ENCODE results near the gene APOL2.
"Not testable (repeated sequence)": the region's sequence is repeated elsewhere in the genome, so short reads cannot be mapped to it uniquely, and the experiment has no call there.

The APOL2 gene

DNA sequence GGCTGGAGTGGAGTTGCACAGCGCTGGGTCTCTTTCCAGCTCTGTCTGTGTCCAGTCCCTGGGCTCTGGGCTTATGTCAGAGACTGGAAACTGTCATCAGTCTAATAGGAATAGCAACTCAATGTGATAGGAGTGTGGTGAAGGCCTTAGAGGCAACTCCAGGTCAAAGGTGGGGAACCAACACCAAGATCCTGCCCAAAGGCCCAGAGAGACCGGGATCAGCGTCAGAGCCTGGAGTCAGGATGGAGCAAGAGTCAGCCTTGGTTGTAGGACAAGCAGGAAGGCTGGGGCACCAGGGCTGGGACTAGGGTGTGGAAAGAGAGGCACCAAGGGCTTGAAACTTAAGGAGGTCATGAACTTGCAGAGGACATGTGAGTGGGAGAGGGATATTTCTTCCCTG lies 23.0 kb upstream of the APOL2 start:
- not testable (repeated sequence) for DNase-seq

DNA sequence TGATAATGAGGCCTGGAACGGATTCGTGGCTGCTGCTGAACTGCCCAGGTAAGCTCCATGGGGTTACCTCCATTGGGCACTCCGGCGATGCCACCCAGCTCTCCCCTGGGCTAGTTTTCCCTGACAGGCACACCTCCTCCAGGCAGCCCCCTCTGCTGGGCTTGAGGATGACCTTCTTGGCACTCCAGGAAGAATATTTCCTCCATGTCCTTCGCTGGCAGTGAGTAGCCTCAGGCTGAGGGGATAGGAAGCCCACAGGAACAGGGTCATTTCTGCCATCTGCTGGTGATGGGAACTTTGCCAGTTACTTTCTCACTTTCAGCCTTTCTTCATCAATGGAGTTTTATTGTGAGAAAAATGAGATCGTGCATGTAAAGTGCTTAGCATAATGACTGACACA lies 22.3 kb upstream of the APOL2 start:
- not testable (repeated sequence) for DNase-seq

DNA sequence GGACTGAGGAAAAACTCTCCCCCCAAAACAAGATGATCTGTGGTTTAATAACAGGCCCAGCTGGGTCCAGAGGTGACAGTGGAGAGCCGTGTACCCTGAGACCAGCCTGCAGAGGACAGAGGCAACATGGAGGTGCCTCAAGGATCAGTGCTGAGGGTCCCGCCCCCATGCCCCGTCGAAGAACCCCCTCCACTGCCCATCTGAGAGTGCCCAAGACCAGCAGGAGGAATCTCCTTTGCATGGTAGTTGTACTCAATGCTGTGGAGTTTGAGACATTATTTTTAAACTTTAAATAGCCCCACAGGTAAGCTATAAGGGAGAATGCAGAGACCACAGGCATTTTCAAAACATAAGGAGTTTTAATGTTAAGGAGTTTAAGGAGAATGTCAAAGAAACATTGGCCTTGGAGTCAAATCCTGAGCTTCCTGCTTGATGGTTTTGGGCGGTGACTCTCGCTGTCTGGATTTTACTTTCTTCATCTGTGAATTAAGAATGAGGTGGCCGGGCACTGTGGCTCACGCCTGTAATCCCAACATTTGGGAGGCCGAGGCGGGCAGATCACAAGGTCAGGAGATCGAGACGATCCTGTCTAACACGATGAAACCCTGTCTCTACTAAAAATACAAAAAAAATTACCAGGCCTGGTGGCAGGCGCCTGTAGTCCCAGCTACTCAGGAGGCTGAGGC lies 20.4 kb upstream of the APOL2 start:
- no peak for DNase-seq

DNA sequence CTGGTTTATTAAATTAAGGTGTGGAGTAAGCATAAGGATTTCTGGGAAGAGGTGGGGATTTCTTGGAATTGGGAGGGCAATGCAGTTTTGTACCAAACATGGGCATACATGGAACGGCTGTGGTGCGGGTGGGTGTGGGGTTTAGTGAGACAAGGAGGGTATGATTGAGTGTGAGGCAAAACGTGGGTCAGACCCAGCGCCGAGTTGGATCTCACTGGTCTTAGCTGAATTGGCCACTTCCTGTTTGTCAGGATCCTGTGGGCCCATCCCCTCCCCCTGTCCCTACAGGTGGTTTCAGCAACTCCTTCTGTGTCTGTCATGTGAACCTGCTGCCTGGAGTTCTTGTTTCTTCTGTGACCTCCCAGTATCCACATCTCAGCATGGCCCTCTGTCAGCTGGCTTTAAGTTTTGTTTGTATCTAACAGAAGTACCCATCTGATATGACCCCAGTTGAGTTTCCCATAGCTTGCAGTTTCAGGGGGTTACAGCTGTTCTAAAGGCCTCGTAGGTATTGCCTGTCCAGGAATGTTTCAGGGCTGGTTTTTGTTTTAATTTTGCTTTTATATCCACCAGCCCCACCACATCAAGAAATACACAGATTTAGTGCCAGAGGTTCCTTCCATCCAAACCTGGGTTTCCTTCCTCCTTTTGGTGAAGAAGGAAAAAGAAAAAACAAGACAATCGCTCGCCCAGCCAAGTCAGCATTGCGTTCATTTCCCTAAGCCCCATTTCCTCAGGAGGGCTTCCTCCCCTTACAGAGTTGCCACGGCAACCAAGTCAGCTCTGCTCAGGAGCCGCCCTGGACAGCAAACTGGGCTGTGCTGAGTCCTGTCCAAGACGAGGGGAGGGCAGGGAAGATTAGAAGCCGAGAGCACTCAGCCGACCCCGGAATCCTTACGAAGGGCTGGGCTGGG lies 19.6 kb upstream of the APOL2 start:
- DNase-seq = peak; percentile 8

DNA sequence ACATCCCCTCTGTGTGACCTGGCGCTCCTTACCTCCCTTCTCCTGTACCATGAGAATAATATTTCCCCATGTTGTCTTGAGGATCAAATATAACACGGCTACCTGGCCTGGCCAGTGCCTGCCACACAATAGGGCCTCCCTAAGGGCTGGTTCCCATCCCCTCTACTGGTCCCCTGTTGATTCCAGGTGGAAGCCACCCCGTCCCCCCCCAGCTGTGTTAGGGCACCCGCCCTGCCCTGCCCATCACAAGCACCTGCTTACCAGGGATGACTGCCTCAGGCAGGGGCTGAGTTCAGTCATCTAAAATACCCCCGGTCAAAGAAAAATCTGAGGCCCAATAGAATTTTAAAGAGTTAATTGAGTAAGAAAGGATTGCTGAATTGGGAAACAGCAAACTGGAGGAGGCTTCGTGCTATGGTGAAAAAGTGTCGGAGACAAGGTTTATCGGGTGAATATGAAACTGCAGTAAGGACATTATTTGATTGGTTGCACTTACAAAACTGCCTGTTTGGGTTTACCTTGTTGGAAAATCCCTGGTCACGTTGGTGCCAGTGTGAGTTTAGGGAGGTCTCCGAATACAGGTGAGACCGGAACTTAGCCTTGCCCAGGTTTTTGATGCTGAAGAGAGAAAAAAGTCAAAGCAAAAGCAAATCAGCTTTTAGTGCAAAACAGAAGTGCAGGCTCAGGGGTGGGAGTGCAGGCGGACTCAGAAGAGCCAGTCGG lies 18.8 kb upstream of the APOL2 start:
- no peak for DNase-seq

DNA sequence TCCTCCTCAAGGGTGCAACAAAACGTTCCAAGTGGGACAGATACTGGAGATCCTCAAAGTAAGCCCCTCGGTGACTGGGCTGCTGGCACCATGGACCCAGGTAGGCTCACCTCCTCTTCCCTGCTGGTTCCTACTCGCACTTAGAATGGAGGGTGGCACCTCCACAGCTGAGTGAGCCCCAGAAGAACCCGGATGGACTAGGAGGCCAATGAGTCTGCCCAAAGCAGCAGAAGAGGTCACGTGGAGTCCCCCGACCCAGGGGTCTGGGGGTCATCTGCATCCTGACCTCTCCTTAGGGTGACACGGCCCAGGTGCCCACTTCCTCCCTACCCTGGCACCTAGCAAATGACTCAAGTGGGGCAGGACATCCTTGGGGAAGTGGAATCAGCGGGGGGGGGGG lies 18.0 kb upstream of the APOL2 start:
- no peak for DNase-seq

DNA sequence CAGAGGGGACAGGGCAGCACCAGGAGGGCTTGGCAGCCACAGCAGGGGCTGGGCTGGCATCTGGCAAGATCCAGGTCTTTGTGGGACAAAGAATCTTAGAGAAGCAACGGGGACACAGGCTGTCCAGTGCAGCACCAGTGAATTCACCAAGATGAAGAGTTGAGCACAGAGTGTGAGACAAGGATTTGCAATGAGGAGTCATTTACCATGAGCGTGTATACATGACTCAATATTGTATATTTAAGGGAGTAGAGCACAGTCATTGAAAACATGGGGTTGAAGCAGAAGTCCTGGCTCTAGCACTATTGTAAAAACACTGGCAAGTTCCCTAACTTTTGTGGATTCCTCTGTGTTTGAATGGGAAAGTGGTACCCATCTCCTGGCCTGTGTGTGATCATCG lies 17.2 kb upstream of the APOL2 start:
- DNase-seq = no peak

DNA sequence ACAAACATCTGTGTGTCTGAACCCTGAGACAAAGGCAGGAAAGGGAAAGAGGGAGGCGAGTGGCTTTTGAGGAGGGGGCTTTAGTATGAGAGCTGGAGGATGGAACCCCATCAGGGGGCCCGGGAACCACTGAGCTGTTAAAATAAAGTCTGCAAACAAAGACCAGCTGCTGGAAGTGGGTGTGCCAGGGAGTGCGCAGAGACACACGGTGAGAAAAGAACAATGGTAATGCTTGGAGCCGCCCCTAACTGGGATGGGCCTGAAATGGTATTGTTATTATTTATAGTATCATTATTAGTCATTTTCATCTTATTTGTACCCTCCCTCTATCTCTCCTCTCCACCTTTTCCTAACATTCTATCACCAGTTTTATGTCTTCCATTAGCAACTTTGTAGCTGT lies 16.2 kb upstream of the APOL2 start:
- DNase-seq = not testable (repeated sequence)

DNA sequence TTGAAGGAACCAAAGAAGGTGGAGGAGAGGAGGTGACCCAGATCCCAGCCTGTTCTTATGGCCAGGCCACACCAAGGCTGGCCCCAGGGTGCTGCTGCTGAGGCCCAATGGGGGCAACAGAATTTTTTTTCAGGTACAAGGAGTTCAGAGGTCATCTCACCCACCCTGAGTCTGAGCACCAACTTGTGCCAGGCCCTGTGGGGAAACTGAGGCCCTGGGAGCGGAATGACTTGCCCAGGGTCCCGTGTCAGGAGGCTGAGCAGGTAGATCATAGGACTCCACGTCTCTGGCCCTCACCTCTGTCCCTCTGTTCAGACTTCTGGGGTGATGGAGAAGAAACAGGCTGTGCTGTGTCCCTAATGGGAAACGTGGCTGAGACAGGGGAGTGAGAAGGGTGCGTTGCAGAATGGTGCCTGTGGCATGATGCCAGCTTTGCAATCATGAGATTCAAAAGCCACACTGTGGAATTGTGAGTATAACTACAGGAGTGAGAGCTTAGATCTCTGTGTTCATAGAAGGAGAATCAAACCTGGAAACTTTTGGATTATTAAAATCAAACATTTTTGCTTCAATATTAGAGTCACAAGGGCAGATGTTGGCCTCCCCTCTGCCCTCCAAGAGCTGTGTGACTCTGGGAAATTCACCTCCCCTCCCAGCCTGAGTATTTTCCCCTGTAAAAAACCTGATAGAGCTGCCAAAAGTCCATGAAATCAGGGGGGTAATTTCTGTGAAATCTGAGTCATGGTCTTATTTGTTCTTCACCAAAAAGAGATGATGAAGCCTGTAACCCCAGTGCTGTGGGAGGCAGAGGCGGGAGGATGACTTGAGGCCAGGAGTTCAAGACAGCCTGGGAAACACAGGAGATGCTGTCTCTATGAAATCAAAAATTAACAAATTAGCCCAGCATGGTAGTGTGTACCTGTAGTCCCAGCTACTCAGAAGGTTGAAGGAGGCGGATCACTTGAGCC lies 14.5 kb upstream of the APOL2 start:
- DNase-seq = no peak

DNA sequence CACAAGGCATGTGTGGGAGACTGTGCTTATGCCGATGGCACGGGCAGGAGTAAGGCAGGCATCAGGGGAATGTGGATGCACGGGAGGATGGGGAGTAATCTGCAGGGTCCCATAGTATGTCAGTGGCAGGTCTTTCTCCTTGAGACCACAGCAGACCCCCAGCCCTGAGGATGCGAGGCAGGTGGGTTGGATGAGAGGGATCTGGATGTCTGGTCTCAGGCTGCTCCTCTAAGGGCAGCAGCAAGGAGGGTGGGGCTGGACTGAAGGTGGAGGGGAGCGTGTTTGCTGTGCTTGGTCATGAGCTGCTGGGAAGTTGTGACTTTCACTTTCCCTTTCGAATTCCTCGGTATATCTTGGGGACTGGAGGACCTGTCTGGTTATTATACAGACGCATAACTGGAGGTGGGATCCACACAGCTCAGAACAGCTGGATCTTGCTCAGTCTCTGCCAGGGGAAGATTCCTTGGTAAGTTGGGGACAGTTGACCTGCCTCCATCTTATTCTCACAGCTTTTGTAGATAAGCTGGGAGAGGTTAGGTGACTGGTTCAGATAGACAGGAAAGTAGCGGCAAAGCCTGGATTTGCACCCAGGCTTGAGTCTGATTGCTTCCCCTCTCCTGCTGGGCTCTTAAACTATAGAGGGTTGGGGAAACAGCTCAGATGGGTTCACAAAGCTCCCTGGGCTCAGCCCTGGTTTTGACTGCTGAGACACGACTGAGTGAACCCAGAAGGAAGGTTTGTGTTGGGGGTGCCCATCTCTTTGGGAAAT lies 13.6 kb upstream of the APOL2 start, which contains the start of gene APOL1:
TSS of gene APOL1 (plus strand) at position 380 of the 769 bp plus-strand sequence. CDS start 1,823 bp downstream, outside the sequence.
- DNase-seq = no peak

DNA sequence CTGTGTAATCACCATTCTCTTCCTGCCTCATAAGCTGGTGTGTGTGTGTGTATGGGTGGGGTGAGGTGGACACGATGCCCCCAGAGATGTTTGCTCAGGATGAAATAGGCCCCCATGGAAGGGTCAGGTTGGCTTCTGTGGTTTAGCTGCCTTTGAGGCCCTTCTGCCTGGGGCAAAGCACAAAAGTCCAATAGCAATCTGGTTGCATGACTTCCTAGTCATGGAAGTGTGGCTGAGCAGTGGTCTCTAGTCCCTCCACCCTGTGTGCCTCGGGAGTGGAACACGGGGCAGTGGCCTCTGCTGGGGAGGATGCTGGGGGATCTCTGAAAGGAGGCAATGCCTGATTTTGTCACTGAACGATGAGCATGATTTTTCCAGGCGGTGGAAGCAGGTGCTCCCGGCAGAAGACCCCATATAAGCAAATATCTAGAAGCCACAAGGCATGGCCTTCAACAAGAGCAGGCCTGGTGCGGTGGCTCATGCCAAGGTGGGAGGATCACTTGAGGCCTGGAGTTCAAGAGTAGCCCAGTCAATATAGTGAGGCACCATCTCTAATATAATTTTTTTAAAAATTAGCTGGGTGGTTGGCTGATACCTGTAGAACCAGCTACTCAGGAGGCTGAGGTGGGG lies 12.8 kb upstream of the APOL2 start:
- DNase-seq = not testable (repeated sequence)

DNA sequence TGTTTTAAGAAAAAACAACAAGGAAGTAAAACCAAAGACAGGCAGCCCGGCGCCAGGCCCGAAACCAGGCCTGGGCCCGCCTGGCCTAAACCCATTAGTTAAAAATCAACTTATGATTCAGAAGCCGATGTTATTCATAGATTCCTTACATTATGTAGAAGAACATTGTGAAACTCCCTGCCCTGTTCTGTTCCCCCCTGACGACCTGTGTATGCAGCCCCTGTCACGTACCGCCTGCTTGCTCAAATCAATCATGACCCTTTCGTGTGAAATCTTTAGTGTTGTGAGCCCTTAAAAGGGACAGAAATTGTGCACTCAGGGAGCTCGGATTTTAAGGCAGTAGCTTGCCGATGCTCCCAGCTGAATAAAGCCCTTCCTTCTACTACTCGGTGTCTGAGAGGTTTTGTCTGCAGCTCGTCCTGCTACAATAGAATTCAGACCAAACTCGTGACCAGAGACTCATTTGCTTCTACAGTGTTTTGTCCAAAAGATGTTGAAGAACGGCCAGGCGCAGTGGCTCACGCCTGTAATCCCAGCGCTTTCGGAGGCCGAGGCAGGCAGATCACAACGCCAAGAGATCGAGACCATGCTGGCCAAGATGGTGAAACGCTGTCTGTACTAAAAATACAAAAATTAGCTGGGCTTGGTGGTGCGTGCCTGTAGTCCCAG lies 11.1 kb upstream of the APOL2 start:
- DNase-seq = not testable (repeated sequence)

DNA sequence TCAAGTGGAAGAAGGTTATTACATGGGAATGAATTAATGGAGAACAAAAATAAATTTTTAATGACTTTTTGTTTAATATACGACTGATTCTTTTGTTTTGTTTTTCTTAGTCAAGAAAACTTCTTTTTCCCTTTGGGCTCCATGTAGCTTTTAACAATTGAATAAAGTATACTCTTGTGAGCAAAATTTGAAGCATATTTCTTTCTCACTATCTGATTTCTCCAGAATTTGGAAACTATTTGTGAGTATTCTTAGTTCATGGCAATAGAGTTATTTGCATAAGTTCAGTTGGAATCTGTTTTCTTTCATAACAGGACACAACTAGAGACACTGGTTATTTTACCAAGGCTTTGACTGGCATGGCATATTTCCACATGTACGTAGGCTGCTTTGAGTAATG lies 9.8 kb upstream of the APOL2 start:
- DNase-seq = no peak

DNA sequence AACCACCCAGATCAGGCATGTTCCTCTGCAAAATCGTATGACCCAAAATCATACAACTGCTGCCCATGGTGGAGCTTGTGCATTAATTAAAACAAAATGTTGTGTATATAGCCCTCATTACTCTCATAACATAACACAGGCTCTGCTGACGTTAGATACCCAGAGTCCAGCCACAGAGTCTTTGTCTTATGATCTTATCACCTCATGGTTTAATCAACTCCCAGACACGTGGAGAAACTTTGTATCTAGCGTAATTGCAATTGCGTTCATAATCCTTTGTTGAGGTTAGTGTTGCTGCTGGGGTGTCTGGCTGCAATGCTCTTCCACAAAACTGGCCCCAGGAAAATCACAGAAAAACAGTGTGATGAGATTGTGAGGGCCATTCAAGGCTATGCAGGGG lies 8.6 kb upstream of the APOL2 start:
- no peak for DNase-seq

DNA sequence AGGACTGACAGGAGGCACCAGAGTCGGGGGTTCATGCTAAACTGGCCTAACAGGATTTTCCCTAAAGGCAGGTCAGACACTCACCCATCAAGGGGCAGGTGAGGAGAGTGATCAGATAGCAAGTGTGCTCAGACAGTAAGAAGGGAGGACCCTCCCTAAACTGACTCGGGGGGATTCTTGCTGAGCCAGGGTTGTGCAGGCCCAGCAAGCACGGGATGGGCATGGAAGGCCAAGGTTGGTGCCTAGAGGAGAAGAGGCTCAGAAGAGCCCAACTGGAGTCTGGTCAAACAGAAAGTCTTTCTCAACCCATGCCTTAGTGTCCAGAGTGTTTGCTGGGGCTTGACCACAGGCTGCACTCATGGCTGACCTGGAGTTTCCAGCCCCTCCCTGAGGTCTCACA lies 7.4 kb upstream of the APOL2 start:
- no peak for DNase-seq

DNA sequence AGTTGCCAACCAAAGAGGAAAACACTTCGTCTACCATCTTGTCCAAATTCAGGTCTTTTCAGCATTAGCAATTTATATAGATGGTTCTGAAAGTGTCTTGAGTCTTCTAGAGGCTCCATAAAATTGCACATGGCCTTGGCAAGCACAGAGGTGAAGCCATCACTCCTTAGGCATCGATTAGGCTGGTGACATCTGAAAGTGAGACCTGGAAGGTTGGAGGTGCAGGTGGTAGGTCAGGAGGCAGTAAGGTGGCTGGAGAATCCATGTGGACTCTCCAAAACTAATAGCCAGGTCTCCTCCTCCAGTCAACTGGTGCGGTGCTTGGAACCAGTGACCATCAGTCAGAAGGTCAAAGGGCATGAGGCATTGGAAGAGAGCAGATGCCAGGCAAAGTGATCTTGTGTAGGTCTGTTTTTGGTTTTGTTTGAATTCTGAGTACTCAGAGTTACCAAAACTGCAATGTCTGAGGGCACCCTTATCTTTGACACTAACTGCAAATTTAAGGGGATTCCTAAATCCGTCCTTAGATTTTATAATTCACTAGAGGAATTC lies 6.6 kb upstream of the APOL2 start:
- DNase-seq = no peak

DNA sequence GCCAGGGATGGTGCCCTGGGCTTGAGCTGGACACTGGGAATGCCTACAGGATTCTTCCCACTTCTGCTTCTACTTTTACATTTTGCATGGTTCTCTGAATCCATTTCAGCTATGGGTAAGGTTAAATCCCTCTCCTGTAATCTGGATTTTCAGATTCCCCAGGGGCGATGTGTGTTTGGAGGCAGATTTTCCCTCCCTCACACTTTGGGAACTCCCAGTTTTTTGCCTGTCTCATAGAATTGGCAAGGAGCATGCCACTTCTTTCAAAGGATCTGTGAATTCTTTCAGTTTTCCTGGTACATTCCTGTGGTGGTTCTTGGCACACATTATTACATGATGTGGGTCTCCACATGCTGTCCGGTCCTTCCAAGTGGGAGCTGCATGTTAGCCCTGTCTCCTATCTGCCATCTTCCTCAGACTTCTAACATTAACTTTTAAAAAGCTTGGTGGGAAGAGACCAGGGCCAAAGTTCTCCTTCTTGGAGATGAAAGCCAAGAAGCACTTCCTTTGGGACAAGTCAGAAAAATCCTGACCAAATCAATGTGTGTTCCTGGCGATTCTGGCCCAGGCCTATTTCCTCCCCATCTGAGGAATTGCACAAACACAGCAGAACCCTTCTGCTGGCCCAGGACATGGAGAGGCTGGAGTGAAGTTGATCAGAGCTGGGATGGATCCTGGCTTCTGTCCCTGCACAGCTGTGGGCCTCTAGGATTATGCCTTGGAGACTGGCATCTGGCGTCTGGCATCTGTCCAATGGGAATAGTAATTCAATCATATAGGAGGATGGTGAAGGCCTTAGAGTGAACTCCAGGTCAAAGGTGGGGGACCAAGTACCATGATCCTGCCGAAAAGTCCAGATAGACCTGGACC lies 5.4 kb upstream of the APOL2 start:
- DNase-seq = no peak

DNA sequence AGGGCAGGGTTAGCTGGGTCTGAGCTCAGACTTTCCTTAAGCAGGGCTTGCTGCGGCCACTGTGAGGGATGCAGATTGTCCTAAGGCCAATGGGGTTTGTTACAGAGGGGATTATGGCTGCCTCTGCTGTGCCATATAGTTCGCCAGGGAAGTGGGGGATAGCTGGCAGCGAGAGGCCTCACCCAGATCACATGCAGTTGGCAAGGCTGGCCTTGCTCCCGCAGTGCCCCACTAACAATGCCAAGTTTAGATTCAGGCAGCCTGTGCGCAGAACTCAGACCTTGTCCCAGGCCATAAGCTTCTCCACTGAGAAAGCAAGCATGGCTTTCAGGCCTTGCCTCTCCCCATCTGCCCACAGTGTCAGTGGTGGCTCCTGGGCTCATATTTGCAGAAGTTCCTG lies 4.7 kb upstream of the APOL2 start:
- DNase-seq = no peak

DNA sequence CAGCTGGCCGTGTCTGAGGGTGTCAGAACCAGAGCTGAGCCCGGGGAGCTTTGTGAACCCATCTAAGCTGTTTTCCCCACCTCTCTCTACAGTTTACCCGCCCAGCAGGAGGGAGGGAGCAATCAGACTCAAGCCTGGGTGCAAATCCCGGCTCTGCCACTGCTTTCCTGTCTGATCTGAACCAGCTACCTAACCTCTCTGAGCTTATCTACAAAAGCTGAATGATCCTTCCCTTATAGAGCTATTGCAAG lies 252 bp downstream of the APOL2 start:
- DNase-seq = no peak
